Body of pancreas (tissue), 4 donors: Measurements from ENCODE around the gene CAPN2.

ENCODE experiments used
- CTCF ChIP-seq, 7 experiments: fragments of 450-650 bp in 4 of 7; fragments of 200-600 bp in 3 of 7; sonication (generic) in 3 of 7; IDR thresholded peaks; one replicate each; pipeline ENCODE4 v1.5.1; 2016 to 2019; ENCODE audit warnings: antibody characterized with exemption in 7 of 7
- POLR2A ChIP-seq, 3 donors: fragments of 450-650 bp; IDR thresholded peaks; one replicate each; pipeline ENCODE4 v1.6.1; 2016; ENCODE audit warnings: antibody characterized with exemption in 3 of 3, mild to moderate bottlenecking in 2 of 3

- TF ChIP-seq CTCF (IDR thresholded peaks at IDR 0.05) (no peak), POLR2A (IDR thresholded peaks at IDR 0.05) (no peak)
Measured at GRCh38 chr1:223684488-223684792, 27.9 kb upstream of the CAPN2 start.
